ENCODE results near the gene CHERP. TPM values are rescaled to one million over a fixed set of nuclear protein-coding genes. Genes with fewer than 3 reads are reported as not detected.

Gene CHERP
- total RNA-seq, 2 experiments from 2014 or later, result 47.1 to 48.2 TPM

DNA sequence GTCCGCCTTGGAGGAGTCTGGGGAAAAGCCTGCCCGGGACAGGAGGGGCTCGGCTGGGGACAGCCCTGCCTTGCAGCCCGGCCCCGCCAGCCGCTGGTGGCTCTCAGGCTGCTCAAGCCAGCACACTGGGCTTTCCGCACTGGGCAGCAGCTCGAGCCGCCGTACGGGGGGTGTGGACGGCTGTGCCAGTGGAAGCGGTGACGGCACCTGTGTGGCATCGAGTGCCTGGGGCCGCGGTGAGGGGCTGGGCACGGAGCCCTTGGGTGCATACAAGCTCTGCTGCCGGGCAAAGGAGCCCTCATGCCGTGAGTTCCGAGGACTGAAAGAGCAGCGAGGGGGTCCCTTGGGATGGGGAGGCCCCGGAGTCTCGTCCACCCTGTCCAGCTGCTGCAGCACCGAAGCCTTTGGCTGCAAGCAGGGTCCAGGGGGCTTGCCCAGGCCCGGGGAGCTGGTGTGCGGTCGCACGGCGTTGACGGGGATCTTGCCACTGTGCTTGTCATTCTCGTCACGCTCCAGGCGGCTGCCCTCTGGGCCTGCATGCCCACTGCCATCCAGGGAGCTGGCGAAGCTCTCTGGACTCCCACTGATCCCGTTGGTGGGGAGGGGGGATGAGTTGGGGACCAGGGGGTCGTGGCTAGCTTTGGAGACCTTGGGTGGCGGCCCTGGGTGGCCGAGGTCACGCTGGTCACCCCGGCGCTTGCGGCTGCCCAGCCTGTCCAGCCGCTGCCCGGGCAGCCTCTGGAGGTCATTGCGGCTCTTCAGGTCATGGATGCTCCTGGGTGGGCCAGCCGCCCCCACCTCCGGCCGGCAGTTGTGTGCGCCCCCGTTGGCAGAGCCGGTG is 34.7 kb upstream of the CHERP start:
- peaks cover 63% of the 10 kb centered on the region for H3K36me3 ChIP-seq (ENCODE audit: insufficient read depth, low read length)
- ATAC-seq (ENCODE audit: poor library complexity), result no peak
- no peaks in the 10 kb centered on the region for H3K9me3 ChIP-seq (ENCODE audit: control insufficient read depth in 1 of 2, insufficient read depth in 1 of 2, low read length in 2 of 2)
- no peak overlapping the region for H3K27ac ChIP-seq (ENCODE audit: low read depth in 1 of 2, low read length in 2 of 2)
- no peak overlapping the region for H3K4me3 ChIP-seq (ENCODE audit: low read length)
- DNase-seq, result no peak
- Mint-ChIP-seq H3K36me3 (ENCODE audit: low read depth) (peaks cover 60% of the 10 kb centered on the region), H3K9me3 (no peaks in the 10 kb centered on the region), H3K27ac (no peak overlapping the region), H3K4me1 (ENCODE audit: low read depth) (peaks cover 51% of the 10 kb centered on the region), H3K4me3 (no peak overlapping the region), H3K27me3 (no peaks in the 10 kb centered on the region)
- ChIA-PET POLR2A (interaction anchor here (1.3 kb wide), 1 partner anchor 15 kb away, joined by 3 read pairs; no protein-coding TSS in a partner anchor), CTCF (no interaction called here)
- intact Hi-C loops (cut with DNase I, micrococcal nuclease), result no loop called here
- no peaks in the 10 kb centered on the region for H3K27me3 ChIP-seq (ENCODE audit: control insufficient read depth in 1 of 2, insufficient read depth in 2 of 2, low read length in 2 of 2)
- peaks cover 49% of the 10 kb centered on the region for H3K4me1 ChIP-seq (ENCODE audit: insufficient read depth, low read length)
- TF ChIP-seq CTCF (IDR thresholded peaks at IDR 0.05), result no peak

- H3K9me3 ChIP-seq (ENCODE audit: control insufficient read depth in 1 of 2, insufficient read depth in 1 of 2, low read length in 2 of 2), result no peaks in the 10 kb centered on the region
- H3K4me3 ChIP-seq (ENCODE audit: low read length), result no peak overlapping the region
- POLR2A ChIA-PET, result no interaction called here
- H3K36me3 Mint-ChIP-seq (ENCODE audit: low read depth), result peaks cover 65% of the 10 kb centered on the region
- no peaks in the 10 kb centered on the region for H3K27me3 ChIP-seq (ENCODE audit: control insufficient read depth in 1 of 2, insufficient read depth in 2 of 2, low read length in 2 of 2)
- H3K4me1 ChIP-seq (ENCODE audit: insufficient read depth, low read length), result peaks cover 47% of the 10 kb centered on the region
- CTCF ChIA-PET, result no interaction called here
- H3K4me3 Mint-ChIP-seq, result no peak overlapping the region
- peaks cover 54% of the 10 kb centered on the region for H3K4me1 Mint-ChIP-seq (ENCODE audit: low read depth)
- DNase-seq, result no peak
- H3K9me3 Mint-ChIP-seq, result no peaks in the 10 kb centered on the region
- peaks cover 58% of the 10 kb centered on the region for H3K36me3 ChIP-seq (ENCODE audit: insufficient read depth, low read length)
- H3K27ac ChIP-seq (ENCODE audit: low read depth in 1 of 2, low read length in 2 of 2), result no peak overlapping the region
- TF ChIP-seq CTCF (IDR thresholded peaks at IDR 0.05), result no peak
- intact Hi-C loops (cut with DNase I, micrococcal nuclease), result no loop called here
- no peaks in the 10 kb centered on the region for H3K27me3 Mint-ChIP-seq
- no peak for ATAC-seq (ENCODE audit: poor library complexity)
- H3K27ac Mint-ChIP-seq, result peak overlapping the region; percentile 3
Observed at GRCh38 chr19:16575861-16576689, 33.8 kb upstream of the CHERP start.

GRCh38 chr19:16575282-16575681 is 33.0 kb upstream of the CHERP start:
- Mint-ChIP-seq H3K4me3 (peak overlapping the region; percentile 57), H3K9me3 (no peaks in the 10 kb centered on the region), H3K27me3 (no peaks in the 10 kb centered on the region), H3K36me3 (ENCODE audit: low read depth) (peaks cover 66% of the 10 kb centered on the region), H3K27ac (peak overlapping the region; percentile 3), H3K4me1 (ENCODE audit: low read depth) (peaks cover 61% of the 10 kb centered on the region)
- peaks cover 55% of the 10 kb centered on the region for H3K36me3 ChIP-seq (ENCODE audit: insufficient read depth, low read length)
- TF ChIP-seq CTCF (IDR thresholded peaks at IDR 0.05), result no peak
- H3K4me3 ChIP-seq (ENCODE audit: low read length), result no peak overlapping the region
- intact Hi-C loops (cut with DNase I, micrococcal nuclease), result no loop called here
- H3K27ac ChIP-seq (ENCODE audit: low read depth in 1 of 2, low read length in 2 of 2), result no peak overlapping the region
- no peak for ATAC-seq (ENCODE audit: poor library complexity)
- POLR2A ChIA-PET, result no interaction called here
- H3K4me1 ChIP-seq (ENCODE audit: insufficient read depth, low read length), result peaks cover 49% of the 10 kb centered on the region
- no peak for DNase-seq
- no peaks in the 10 kb centered on the region for H3K27me3 ChIP-seq (ENCODE audit: control insufficient read depth in 1 of 2, insufficient read depth in 2 of 2, low read length in 2 of 2)
- CTCF ChIA-PET, result no interaction called here
- H3K9me3 ChIP-seq (ENCODE audit: control insufficient read depth in 1 of 2, insufficient read depth in 1 of 2, low read length in 2 of 2), result no peaks in the 10 kb centered on the region

All from CD4-positive, alpha-beta T cell (primary cell).